Vagina (tissue), 2 donors: ENCODE results near the gene DDR1. TPM values are rescaled to one million over a fixed set of nuclear protein-coding genes. Genes with fewer than 3 reads are reported as not detected.
"Not testable (repeated sequence)": the region's sequence is repeated elsewhere in the genome, so short reads cannot be mapped to it uniquely, and the experiment has no call there.

Experiments used
- DNase-seq, 2 donors: peaks; one replicate each; pipeline ENCODE4 v3.0.0-alpha.2; 2017; ENCODE audit errors: extremely low spot score in 2 of 2
- H3K27ac ChIP-seq: fragments of 200-600 bp; sonication (generic); one replicate; pipeline ENCODE4 v1.5.1; 2019
- H3K27me3 ChIP-seq: fragments of 200-600 bp; sonication (generic); one replicate; pipeline ENCODE4 v1.5.1; 2019
- H3K36me3 ChIP-seq, 2 donors: fragments of 200-600 bp; sonication (generic); one replicate each; pipeline ENCODE4 v1.5.1; 2017 to 2019
- H3K4me1 ChIP-seq: fragments of 200-600 bp; sonication (generic); one replicate; pipeline ENCODE4 v1.5.1; 2019
- H3K4me3 ChIP-seq, 2 donors: fragments of 200-600 bp; sonication (generic); 1 replicate in 1 of 2; 2 replicates in 1 of 2; pipeline ENCODE4 v1.5.1; 2016 to 2019
- H3K9me3 ChIP-seq: fragments of 200-600 bp; sonication (generic); one replicate; pipeline ENCODE4 v1.5.1; 2019
- CTCF ChIP-seq, 3 experiments: fragments of 450-650 bp in 2 of 3; fragments of 200-600 bp in 1 of 3; sonication (generic) in 1 of 3; IDR thresholded peaks; one replicate each; pipeline ENCODE4 v1.5.1; 2017 to 2019; ENCODE audit warnings: antibody characterized with exemption in 3 of 3, mild to moderate bottlenecking in 2 of 3, moderate library complexity in 2 of 3
- POLR2A ChIP-seq, 2 donors: fragments of 450-650 bp; IDR thresholded peaks; one replicate each; pipeline ENCODE4 v1.6.1; 2017; ENCODE audit warnings: antibody characterized with exemption in 2 of 2, mild to moderate bottlenecking in 2 of 2, moderate library complexity in 2 of 2
- POLR2AphosphoS5 ChIP-seq, 2 donors: sonication (generic); formaldehyde crosslinking; IDR thresholded peaks; one replicate each; pipeline ENCODE4 v1.9.0; 2017; ENCODE audit warnings: antibody characterized with exemption in 2 of 2, mild to moderate bottlenecking in 2 of 2, low read depth in 1 of 2; ENCODE audit not compliant: insufficient read depth in 1 of 2
- intact Hi-C: fragments of 100-400 bp; cut with DNase I; formaldehyde crosslinking; loops from one replicate; pipeline ENCODE4 v1.15.1; 2023
- total RNA-seq: library from RNA; depleted of rRNA; stranded (reverse); fragments of >200 nt; gene quantifications from one replicate; pipeline ENCODE4 v1.2.3, GENCODE V29; 2016

The DDR1 gene
- total RNA-seq, 1 donor from 2014 or later, result 71.5 TPM

DNA sequence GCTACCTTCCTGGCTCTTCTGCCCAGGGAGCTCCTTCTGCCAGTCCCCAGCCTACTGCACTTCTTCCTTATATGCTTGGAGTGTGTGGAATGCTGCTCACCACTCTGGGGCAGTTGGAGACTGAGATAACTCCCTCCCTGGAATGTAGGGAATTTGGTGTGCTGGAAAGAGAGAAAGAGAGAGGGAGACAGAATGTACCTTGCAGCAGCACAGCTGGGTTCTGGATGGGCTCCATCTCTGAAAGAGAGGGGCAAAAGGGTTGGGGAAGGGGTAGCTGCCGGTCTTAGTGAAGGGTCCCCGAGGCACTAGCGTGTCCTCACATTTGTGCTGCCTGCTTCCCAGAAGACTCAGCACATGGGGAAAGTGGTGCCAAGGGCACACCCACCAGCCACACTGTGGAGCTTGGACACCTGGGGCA is 40.2 kb upstream of the DDR1 start:
- no peak for DNase-seq

DNA sequence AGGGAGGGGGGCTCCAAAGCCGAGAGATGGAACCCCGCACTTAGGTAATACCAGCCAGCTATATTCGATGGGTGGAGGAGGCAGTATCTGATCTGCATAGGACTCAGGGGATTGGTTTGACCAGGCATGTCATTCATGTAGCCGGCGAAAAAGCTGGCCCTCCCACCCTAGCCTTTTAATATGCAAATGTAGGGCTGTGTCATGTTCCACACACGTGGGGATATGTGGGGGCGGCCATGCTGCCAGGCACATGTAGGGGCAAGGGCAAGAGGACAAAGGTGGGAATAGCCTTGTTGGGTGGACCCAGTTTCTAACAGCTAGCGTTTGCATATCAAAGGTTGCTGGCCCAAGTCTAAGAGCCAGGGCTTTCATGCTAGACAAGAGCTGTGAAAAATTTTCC is 39.1 kb upstream of the DDR1 start:
- DNase-seq, result no peak

More for the DNA sequence above, 40.2 kb upstream of the DDR1 start:
- intact Hi-C loops, result no loop called here
- H3K4me1 ChIP-seq, result peaks cover 19% of the 10 kb centered on the region
- H3K36me3 ChIP-seq, result no peaks in the 10 kb centered on the region
- no peaks in the 10 kb centered on the region for H3K9me3 ChIP-seq
- H3K27ac ChIP-seq, result no peak overlapping the region
- TF ChIP-seq POLR2AphosphoS5 (IDR thresholded peaks at IDR 0.05; ENCODE audit: insufficient read depth in 1 of 2, low read depth in 1 of 2), result no peak
- TF ChIP-seq POLR2A (IDR thresholded peaks at IDR 0.05), result no peak
- TF ChIP-seq CTCF (IDR thresholded peaks at IDR 0.05), result no peak
- no peak overlapping the region for H3K4me3 ChIP-seq
- no peaks in the 10 kb centered on the region for H3K27me3 ChIP-seq

GRCh38 chr6:30847421-30847970 is 36.8 kb upstream of the DDR1 start:
- Histone ChIP-seq H3K36me3 (no peaks in the 10 kb centered on the region), H3K27me3 (no peaks in the 10 kb centered on the region), H3K4me1 (peaks cover 13% of the 10 kb centered on the region), H3K4me3 (no peak overlapping the region), H3K9me3 (no peaks in the 10 kb centered on the region), H3K27ac (peak overlapping the region; percentile 15)
- intact Hi-C loops, result no loop called here
- DNase-seq, result no peak
- TF ChIP-seq POLR2A (IDR thresholded peaks at IDR 0.05), result no peak
- no peak for TF ChIP-seq POLR2AphosphoS5 (IDR thresholded peaks at IDR 0.05; ENCODE audit: insufficient read depth in 1 of 2, low read depth in 1 of 2)
- no peak for TF ChIP-seq CTCF (IDR thresholded peaks at IDR 0.05)

More for the DNA sequence above, 39.1 kb upstream of the DDR1 start:
- Histone ChIP-seq H3K9me3 (no peaks in the 10 kb centered on the region), H3K27me3 (no peaks in the 10 kb centered on the region), H3K36me3 (no peaks in the 10 kb centered on the region), H3K27ac (no peak overlapping the region), H3K4me1 (peaks cover 19% of the 10 kb centered on the region), H3K4me3 (no peak overlapping the region)
- TF ChIP-seq POLR2A (IDR thresholded peaks at IDR 0.05) (no peak), POLR2AphosphoS5 (IDR thresholded peaks at IDR 0.05; ENCODE audit: insufficient read depth in 1 of 2, low read depth in 1 of 2) (no peak), CTCF (IDR thresholded peaks at IDR 0.05) (no peak)
- intact Hi-C loops, result no loop called here

DNA sequence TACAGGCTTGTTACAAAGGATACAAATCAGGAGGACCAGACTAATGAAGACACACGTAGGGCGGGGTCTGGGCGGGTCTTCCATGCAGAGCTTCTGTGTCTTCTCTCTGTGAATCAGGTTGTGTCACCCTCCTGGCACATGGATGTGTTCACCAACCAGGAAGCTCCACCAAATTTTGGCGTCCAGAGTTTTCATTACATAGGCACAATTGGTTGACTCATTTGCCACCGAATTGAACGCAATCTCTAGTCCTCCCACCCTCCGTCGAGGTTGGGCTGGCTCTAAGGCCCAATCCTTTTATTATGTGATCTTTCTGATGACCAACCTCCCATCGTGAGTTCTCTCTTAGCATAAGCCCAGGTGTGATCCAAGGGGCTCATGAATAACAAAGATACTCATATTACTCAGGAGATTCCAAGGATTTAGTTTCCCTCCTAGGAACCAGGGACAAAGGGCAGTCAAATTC is 36.3 kb upstream of the DDR1 start:
- Histone ChIP-seq H3K4me1 (peaks cover 13% of the 10 kb centered on the region), H3K27ac (peak overlapping the region; percentile 15), H3K27me3 (no peaks in the 10 kb centered on the region), H3K36me3 (no peaks in the 10 kb centered on the region), H3K4me3 (no peak overlapping the region), H3K9me3 (no peaks in the 10 kb centered on the region)
- DNase-seq, result no peak
- TF ChIP-seq POLR2AphosphoS5 (IDR thresholded peaks at IDR 0.05; ENCODE audit: insufficient read depth in 1 of 2, low read depth in 1 of 2) (peak in 1 of 2 donors; percentile 26), CTCF (IDR thresholded peaks at IDR 0.05) (no peak), POLR2A (IDR thresholded peaks at IDR 0.05) (no peak)
- intact Hi-C loops, result no loop called here

GRCh38 chr6:30849903-30850651 is 34.2 kb upstream of the DDR1 start:
- no peaks in the 10 kb centered on the region for H3K4me1 ChIP-seq
- H3K27me3 ChIP-seq, result no peaks in the 10 kb centered on the region
- H3K27ac ChIP-seq, result no peak overlapping the region
- no peak overlapping the region for H3K4me3 ChIP-seq
- no peaks in the 10 kb centered on the region for H3K9me3 ChIP-seq
- no peaks in the 10 kb centered on the region for H3K36me3 ChIP-seq
- DNase-seq, result no peak
- intact Hi-C loops, result no loop called here
- TF ChIP-seq POLR2A (IDR thresholded peaks at IDR 0.05) (no peak), CTCF (IDR thresholded peaks at IDR 0.05) (no peak), POLR2AphosphoS5 (IDR thresholded peaks at IDR 0.05; ENCODE audit: insufficient read depth in 1 of 2, low read depth in 1 of 2) (no peak)

- H3K27ac ChIP-seq, intact Hi-C loops, H3K27me3 ChIP-seq, H3K4me1 ChIP-seq, H3K9me3 ChIP-seq, DNase-seq, H3K4me3 ChIP-seq, H3K36me3 ChIP-seq: not testable (repeated sequence)
Measured at GRCh38 chr6:30852459-30852858, 31.9 kb upstream of the DDR1 start.
